ENCODE data around the gene LCP2. TPM values are rescaled to one million over a fixed set of nuclear protein-coding genes. Genes with fewer than 3 reads are reported as not detected.

The LCP2 gene
- total and polyA plus RNA-seq, 2 of the 8 experiments (the other 6 are each of a cell fraction or from before 2014, with no cell fraction given): 0.26 to 0.33 TPM

- TF ChIP-seq POLR2AphosphoS5 (IDR thresholded peaks at IDR 0.05; ENCODE audit: low read depth, low read length) (no peak), BRCA1 (IDR thresholded peaks at IDR 0.05; ENCODE audit: low read depth, low read length) (no peak), TAF7 (optimal IDR thresholded peaks at IDR 0.05; ENCODE audit: borderline replicate concordance, low read depth, low read length) (no peak), HDAC6 (IDR thresholded peaks at IDR 0.05; ENCODE audit: low read depth, low read length) (no peak)
These were observed 3.0 kb downstream of the LCP2 start (continued) for GRCh38 chr5:170294556-170294955.

Measured in H1 (cell line).